ENCODE data around the gene PIK3R6. TPM values are rescaled to one million over a fixed set of nuclear protein-coding genes. Genes with fewer than 3 reads are reported as not detected.

PIK3R6 gene
- total and polyA plus RNA-seq, 2 donors (not counting 1 experiment from before 2014, with no cell fraction given) = 2.8 to 11.0 TPM

DNA sequence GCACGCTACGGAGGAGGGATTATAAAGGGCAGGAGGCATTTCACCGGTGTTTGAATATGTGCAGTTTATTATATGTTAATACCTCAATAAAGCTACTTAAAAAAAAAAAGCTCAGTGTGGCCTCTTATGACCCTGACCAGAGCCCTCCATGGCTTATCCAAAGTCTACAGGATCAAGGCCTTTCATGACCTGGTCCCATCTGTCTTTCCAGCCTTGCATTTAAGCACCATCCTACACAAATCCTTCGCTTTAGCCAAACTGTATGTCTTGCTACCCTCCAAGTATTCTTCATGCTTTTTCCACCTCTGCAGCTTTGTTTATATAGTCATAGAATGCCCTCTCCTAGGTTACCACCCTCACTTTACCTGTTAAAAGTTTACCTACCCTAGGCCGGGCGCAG, 74.8 kb downstream of the PIK3R6 start:
- Mint-ChIP-seq H3K4me3 (no peak overlapping the region), H3K4me1 (peaks cover 10% of the 10 kb centered on the region), H3K27me3 (peaks cover 6% of the 10 kb centered on the region), H3K27ac (no peak overlapping the region), H3K9me3 (ENCODE audit: insufficient read depth) (peaks cover 1% of the 10 kb centered on the region)
- H3K27ac ChIP-seq (ENCODE audit: low read length in 2 of 2) = no peak overlapping the region
- peaks cover 0 to 6% (median 0%) of the 10 kb centered on the region in 4 experiments for H3K27me3 ChIP-seq (replicated peaks in 1 of 4; ENCODE audit: control extremely low read depth in 1 of 4, control insufficient read depth in 3 of 4, insufficient read depth in 4 of 4, low read length in 3 of 4)
- peaks cover 0 to 7% (median 1%) of the 10 kb centered on the region in 3 donors for H3K9me3 ChIP-seq (ENCODE audit: control extremely low read depth in 1 of 3, control insufficient read depth in 2 of 3, insufficient read depth in 1 of 3, low read length in 2 of 3)
- intact Hi-C loops (cut with micrococcal nuclease) = no loop called here
- no peak overlapping the region for H3K4me2 ChIP-seq (replicated peaks; ENCODE audit: low read depth, low read length, poor library complexity, severe bottlenecking)
- TF ChIP-seq EZH2 (IDR thresholded peaks at IDR 0.05; ENCODE audit: borderline replicate concordance, insufficient read depth, low read depth, low read length, poor library complexity, severe bottlenecking) = no peak
- TF ChIP-seq, protein P1, sequence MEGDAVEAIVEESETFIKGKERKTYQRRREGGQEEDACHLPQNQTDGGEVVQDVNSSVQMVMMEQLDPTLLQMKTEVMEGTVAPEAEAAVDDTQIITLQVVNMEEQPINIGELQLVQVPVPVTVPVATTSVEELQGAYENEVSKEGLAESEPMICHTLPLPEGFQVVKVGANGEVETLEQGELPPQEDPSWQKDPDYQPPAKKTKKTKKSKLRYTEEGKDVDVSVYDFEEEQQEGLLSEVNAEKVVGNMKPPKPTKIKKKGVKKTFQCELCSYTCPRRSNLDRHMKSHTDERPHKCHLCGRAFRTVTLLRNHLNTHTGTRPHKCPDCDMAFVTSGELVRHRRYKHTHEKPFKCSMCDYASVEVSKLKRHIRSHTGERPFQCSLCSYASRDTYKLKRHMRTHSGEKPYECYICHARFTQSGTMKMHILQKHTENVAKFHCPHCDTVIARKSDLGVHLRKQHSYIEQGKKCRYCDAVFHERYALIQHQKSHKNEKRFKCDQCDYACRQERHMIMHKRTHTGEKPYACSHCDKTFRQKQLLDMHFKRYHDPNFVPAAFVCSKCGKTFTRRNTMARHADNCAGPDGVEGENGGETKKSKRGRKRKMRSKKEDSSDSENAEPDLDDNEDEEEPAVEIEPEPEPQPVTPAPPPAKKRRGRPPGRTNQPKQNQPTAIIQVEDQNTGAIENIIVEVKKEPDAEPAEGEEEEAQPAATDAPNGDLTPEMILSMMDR (IDR thresholded peaks at IDR 0.05) = no peak
- ATAC-seq (ENCODE audit: low read depth) = no peak
- ChIA-PET POLR2A (no interaction called here), CTCF (no interaction called here)
- H3K79me2 ChIP-seq (ENCODE audit: control insufficient read depth, insufficient read depth, low read length) = no peaks in the 10 kb centered on the region
- no peak for DNase-seq
- H3K9ac ChIP-seq (ENCODE audit: low read length) = no peak overlapping the region
- H3K4me1 ChIP-seq (ENCODE audit: control insufficient read depth in 2 of 2, insufficient read depth in 2 of 2, low read length in 2 of 2) = peaks cover 0 to 5% of the 10 kb centered on the region in 2 donors
- no peaks in the 10 kb centered on the region for H3K36me3 ChIP-seq (replicated peaks in 1 of 2; ENCODE audit: control extremely low read depth in 1 of 2, control insufficient read depth in 1 of 2, extremely low read depth in 1 of 2, insufficient read depth in 2 of 2, low read length in 1 of 2)
- no CpG with 5 or more reads among the region's 6 CpGs for WGBS (ENCODE audit: insufficient coverage)
- H2AFZ ChIP-seq (ENCODE audit: insufficient read depth, low read depth, low read length, poor library complexity, severe bottlenecking) = no peak overlapping the region
- no peak overlapping the region for H3K4me3 ChIP-seq (ENCODE audit: control extremely low read depth in 1 of 5, extremely low read depth in 1 of 5, insufficient read depth in 1 of 5, low read depth in 2 of 5, low read length in 4 of 5)
- no peaks in the 10 kb centered on the region for H4K20me1 ChIP-seq (ENCODE audit: control insufficient read depth, insufficient read depth, low read length, poor library complexity, severe bottlenecking)

DNA sequence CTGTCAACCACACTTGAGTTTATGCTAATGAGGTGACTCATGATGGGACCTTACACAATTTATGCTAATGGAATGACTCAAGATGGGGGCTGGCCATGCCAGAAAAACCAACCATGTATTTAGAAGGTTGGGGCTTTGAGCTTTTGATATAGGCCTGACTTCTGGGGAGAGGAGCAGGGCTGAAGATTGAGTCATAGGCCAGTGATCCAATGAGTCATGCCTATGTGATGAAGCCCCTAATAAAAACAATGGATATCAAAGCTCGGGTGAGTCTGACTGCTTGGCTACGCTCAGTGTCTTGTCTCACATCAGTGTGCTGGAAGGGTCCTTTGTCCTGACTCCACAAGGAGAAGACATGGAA, 75.6 kb downstream of the PIK3R6 start:
- TF ChIP-seq, protein P1 (IDR thresholded peaks at IDR 0.05) = no peak
- TF ChIP-seq EZH2 (IDR thresholded peaks at IDR 0.05; ENCODE audit: borderline replicate concordance, insufficient read depth, low read depth, low read length, poor library complexity, severe bottlenecking) = no peak
- peaks cover 0 to 7% (median 1%) of the 10 kb centered on the region in 3 donors for H3K9me3 ChIP-seq (ENCODE audit: control extremely low read depth in 1 of 3, control insufficient read depth in 2 of 3, insufficient read depth in 1 of 3, low read length in 2 of 3)
- no peaks in the 10 kb centered on the region for H3K36me3 ChIP-seq (replicated peaks in 1 of 2; ENCODE audit: control extremely low read depth in 1 of 2, control insufficient read depth in 1 of 2, extremely low read depth in 1 of 2, insufficient read depth in 2 of 2, low read length in 1 of 2)
- no peak for DNase-seq
- H3K9me3 Mint-ChIP-seq (ENCODE audit: insufficient read depth) = peaks cover 1% of the 10 kb centered on the region
- no peak for ATAC-seq (ENCODE audit: low read depth)
- POLR2A ChIA-PET = no interaction called here
- no peak overlapping the region for H2AFZ ChIP-seq (ENCODE audit: insufficient read depth, low read depth, low read length, poor library complexity, severe bottlenecking)
- 96% methylated on average over 2 of the region's 2 CpGs for WGBS (ENCODE audit: insufficient coverage)
- H3K27me3 ChIP-seq (replicated peaks in 1 of 4; ENCODE audit: control extremely low read depth in 1 of 4, control insufficient read depth in 3 of 4, insufficient read depth in 4 of 4, low read length in 3 of 4) = peaks cover 0 to 6% (median 0%) of the 10 kb centered on the region in 4 experiments
- no peak overlapping the region for H3K27ac ChIP-seq (ENCODE audit: low read length in 2 of 2)
- no peaks in the 10 kb centered on the region for H4K20me1 ChIP-seq (ENCODE audit: control insufficient read depth, insufficient read depth, low read length, poor library complexity, severe bottlenecking)
- H3K27ac Mint-ChIP-seq = no peak overlapping the region
- H3K4me3 ChIP-seq (ENCODE audit: control extremely low read depth in 1 of 5, extremely low read depth in 1 of 5, insufficient read depth in 1 of 5, low read depth in 2 of 5, low read length in 4 of 5) = no peak overlapping the region
- H3K27me3 Mint-ChIP-seq = peaks cover 6% of the 10 kb centered on the region
- intact Hi-C loops (cut with micrococcal nuclease) = no loop called here
- CTCF ChIA-PET = no interaction called here
- H3K4me1 Mint-ChIP-seq = peaks cover 10% of the 10 kb centered on the region
- H3K4me1 ChIP-seq (ENCODE audit: control insufficient read depth in 2 of 2, insufficient read depth in 2 of 2, low read length in 2 of 2) = peaks cover 0 to 5% of the 10 kb centered on the region in 2 donors
- no peak overlapping the region for H3K9ac ChIP-seq (ENCODE audit: low read length)
- H3K4me3 Mint-ChIP-seq = no peak overlapping the region
- no peak overlapping the region for H3K4me2 ChIP-seq (replicated peaks; ENCODE audit: low read depth, low read length, poor library complexity, severe bottlenecking)
- no peaks in the 10 kb centered on the region for H3K79me2 ChIP-seq (ENCODE audit: control insufficient read depth, insufficient read depth, low read length)

Measured in B cell (primary cell).